ENCODE data around the gene MYH15. TPM values are rescaled to one million over a fixed set of nuclear protein-coding genes. Genes with fewer than 3 reads are reported as not detected.

The MYH15 gene
- total and polyA plus RNA-seq, 2 of the 8 experiments (the other 6 are each of a cell fraction or from before 2014, with no cell fraction given) = under 0.01 TPM; not detected in 1

DNA sequence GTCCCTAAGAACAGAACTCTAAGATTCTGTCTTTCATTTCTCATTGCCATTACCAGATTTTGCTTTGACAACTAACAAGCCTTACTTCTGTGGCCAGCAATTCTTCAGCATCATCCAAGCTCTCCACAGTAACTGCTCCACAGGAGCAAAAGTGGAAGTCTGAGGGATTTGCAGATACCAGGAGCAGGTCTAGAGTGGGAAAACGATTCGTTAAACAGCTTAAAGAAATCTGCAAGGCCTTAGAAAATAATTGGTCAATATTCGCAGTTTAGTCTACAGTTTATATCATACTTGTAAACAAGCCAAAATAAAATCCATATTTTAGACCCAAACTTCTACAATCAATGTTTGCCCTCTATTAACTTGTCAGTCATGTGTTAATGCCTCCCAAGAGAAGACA, 24.1 kb downstream of the MYH15 start:
- Histone ChIP-seq H2AFZ (ENCODE audit: low read length) (no peak overlapping the region), H3K27ac (ENCODE audit: low read depth, low read length) (no peak overlapping the region), H3K79me2 (ENCODE audit: control insufficient read depth in 1 of 2, insufficient read depth in 2 of 2, low read length in 2 of 2) (no peaks in the 10 kb centered on the region), H3K23me2 (ENCODE audit: low read depth, low read length) (no peaks in the 10 kb centered on the region), H2BK120ac (replicated peaks; ENCODE audit: low read depth, low read length) (no peak overlapping the region), H3K9me3 (ENCODE audit: insufficient read depth in 2 of 2, low read depth in 1 of 2, low read length in 1 of 2) (no peaks in the 10 kb centered on the region), H3K56ac (replicated peaks; ENCODE audit: insufficient read length, low read depth, low read length) (no peak overlapping the region), H4K91ac (replicated peaks; ENCODE audit: insufficient read length, low read length) (no peak overlapping the region), H3K79me1 (ENCODE audit: low read depth, low read length) (no peaks in the 10 kb centered on the region), H3K4me3 (ENCODE audit: extremely low read depth in 1 of 4, insufficient read depth in 2 of 4, low read depth in 3 of 4, low read length in 4 of 4) (no peak overlapping the region), H2BK15ac (ENCODE audit: low read length) (no peak overlapping the region), H2BK5ac (ENCODE audit: low read depth, low read length) (no peak overlapping the region), H3K14ac (ENCODE audit: insufficient read length) (no peak overlapping the region), H3K9ac (replicated peaks in 1 of 4; ENCODE audit: extremely low read depth in 1 of 4, low read depth in 3 of 4, low read length in 3 of 4) (no peak overlapping the region), H2BK20ac (ENCODE audit: low read length) (no peak overlapping the region), H3K27me3 (replicated peaks in 1 of 4; ENCODE audit: control insufficient read depth in 3 of 4, extremely low read depth in 1 of 4, insufficient read depth in 3 of 4, low read length in 3 of 4) (no peaks in the 10 kb centered on the region), H3K18ac (ENCODE audit: extremely low read depth, low read length) (no peak overlapping the region), H3K23ac (ENCODE audit: insufficient read length) (no peak overlapping the region), H4K5ac (ENCODE audit: insufficient read length, low read depth, low read length) (no peak overlapping the region), H3K4me2 (ENCODE audit: insufficient read depth in 1 of 2, low read depth in 2 of 2, low read length in 2 of 2) (no peak overlapping the region), H2BK12ac (ENCODE audit: low read depth, low read length) (no peak overlapping the region), H3K4me1 (replicated peaks in 1 of 4; ENCODE audit: control insufficient read depth in 3 of 4, insufficient read depth in 4 of 4, low read length in 3 of 4) (peaks cover 0 to 11% (median 8%) of the 10 kb centered on the region in 4 experiments; a peak in 4 of 7 replicates), H2AK5ac (ENCODE audit: low read depth, low read length) (no peak overlapping the region), H4K8ac (ENCODE audit: extremely low read depth, insufficient read depth, low read length) (no peak overlapping the region), H3K36me3 (ENCODE audit: control insufficient read depth in 2 of 4, insufficient read depth in 4 of 4, low read length in 3 of 4) (no peaks in the 10 kb centered on the region), H3K4ac (replicated peaks; ENCODE audit: insufficient read length, low read depth, low read length) (no peak overlapping the region), H4K20me1 (replicated peaks in 1 of 2; ENCODE audit: control insufficient read depth in 1 of 2, insufficient read depth in 2 of 2, low read length in 2 of 2) (no peaks in the 10 kb centered on the region)
- WGBS, 2 experiments (ENCODE audit: extremely low coverage in 1 of 2, insufficient coverage in 1 of 2, insufficient read length in 1 of 2, insufficient replicate concordance in 2 of 2, low coverage in 1 of 2, low lambda C conversion rate in 2 of 2, missing lambda C conversion rate in 1 of 2) = 87% methylated on average over 3 of the region's 3 CpGs; no CpG with 5 or more reads in 1 of the 2 experiments
- CTCF ChIA-PET (ENCODE audit: partially characterized antibody) = interaction anchor here (1.0 to 5.2 kb wide), 6 partner anchors 8 to 76 kb away, joined by 3 to 34 read pairs (median 18); no protein-coding TSS in a partner anchor
- TF ChIP-seq HDAC2 (IDR thresholded peaks at IDR 0.05; ENCODE audit: borderline replicate concordance in 1 of 2, low read depth in 2 of 2, low read length in 2 of 2) (no peak), CBX8 (IDR thresholded peaks at IDR 0.05; ENCODE audit: borderline replicate concordance, low read depth, low read length) (no peak), RFX5 (IDR thresholded peaks at IDR 0.05; ENCODE audit: borderline replicate concordance, low read depth, low read length) (no peak), KDM1A (IDR thresholded peaks at IDR 0.05; ENCODE audit: borderline replicate concordance, low read length) (no peak), CTBP2 (IDR thresholded peaks at IDR 0.05; ENCODE audit: borderline replicate concordance, insufficient read depth, insufficient read length, low read length) (no peak), POU5F1 (IDR thresholded peaks at IDR 0.05; ENCODE audit: low read depth, low read length) (no peak), BRCA1 (IDR thresholded peaks at IDR 0.05; ENCODE audit: low read depth, low read length) (no peak), CREB1 (IDR thresholded peaks at IDR 0.05) (no peak), TAF1 (IDR thresholded peaks at IDR 0.05; ENCODE audit: low read depth, low read length) (no peak), SIN3A (conservative IDR thresholded peaks at IDR 0.05 in 1 of 2, IDR thresholded peaks at IDR 0.05 in 1 of 2; ENCODE audit: low read depth in 1 of 2, low read length in 2 of 2) (no peak)
- TF ChIP-seq, protein P1, sequence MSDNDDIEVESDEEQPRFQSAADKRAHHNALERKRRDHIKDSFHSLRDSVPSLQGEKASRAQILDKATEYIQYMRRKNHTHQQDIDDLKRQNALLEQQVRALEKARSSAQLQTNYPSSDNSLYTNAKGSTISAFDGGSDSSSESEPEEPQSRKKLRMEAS (IDR thresholded peaks at IDR 0.05) = no peak
- no peak for DNase-seq (ENCODE audit: low read depth in 1 of 2, low spot score in 2 of 2)
- FAIRE-seq = no peak
- POLR2A ChIA-PET (ENCODE audit: partially characterized antibody) = interaction anchor here (0.6 kb wide), 1 partner anchor 369 kb away, joined by 3 read pairs; no protein-coding TSS in a partner anchor
